ENCODE measurements around the gene CDC37.

DNA sequence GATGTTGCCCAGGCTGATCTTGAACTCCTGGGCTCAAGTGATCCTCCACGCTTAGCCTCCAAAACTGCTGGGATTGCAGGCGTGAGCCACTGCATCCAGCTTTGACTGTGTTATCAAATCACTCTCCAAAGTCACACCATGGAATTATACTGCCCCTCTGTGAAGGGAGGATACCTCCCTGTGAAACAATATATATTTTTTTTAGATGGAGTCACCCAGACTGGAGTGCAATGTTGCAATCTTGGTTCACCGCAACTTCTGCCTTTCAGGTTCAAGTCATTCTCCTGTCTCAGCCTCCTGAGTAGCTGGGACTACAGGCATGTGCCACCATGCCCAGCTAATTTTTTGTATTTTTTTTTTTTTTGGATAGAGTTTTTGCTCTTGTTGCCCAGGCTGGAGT is 30.7 kb downstream of the CDC37 start:
- TF ChIP-seq, protein P1, sequence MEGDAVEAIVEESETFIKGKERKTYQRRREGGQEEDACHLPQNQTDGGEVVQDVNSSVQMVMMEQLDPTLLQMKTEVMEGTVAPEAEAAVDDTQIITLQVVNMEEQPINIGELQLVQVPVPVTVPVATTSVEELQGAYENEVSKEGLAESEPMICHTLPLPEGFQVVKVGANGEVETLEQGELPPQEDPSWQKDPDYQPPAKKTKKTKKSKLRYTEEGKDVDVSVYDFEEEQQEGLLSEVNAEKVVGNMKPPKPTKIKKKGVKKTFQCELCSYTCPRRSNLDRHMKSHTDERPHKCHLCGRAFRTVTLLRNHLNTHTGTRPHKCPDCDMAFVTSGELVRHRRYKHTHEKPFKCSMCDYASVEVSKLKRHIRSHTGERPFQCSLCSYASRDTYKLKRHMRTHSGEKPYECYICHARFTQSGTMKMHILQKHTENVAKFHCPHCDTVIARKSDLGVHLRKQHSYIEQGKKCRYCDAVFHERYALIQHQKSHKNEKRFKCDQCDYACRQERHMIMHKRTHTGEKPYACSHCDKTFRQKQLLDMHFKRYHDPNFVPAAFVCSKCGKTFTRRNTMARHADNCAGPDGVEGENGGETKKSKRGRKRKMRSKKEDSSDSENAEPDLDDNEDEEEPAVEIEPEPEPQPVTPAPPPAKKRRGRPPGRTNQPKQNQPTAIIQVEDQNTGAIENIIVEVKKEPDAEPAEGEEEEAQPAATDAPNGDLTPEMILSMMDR (conservative IDR thresholded peaks at IDR 0.05; ENCODE audit: low read depth in 2 of 2), result no peak
- TF ChIP-seq EZH2 (IDR thresholded peaks at IDR 0.05; ENCODE audit: low read depth, unreplicated experiment) (no peak), POLR2AphosphoS5 (IDR thresholded peaks at IDR 0.05; ENCODE audit: low read depth) (no peak), JUNB (IDR thresholded peaks at IDR 0.05; ENCODE audit: unreplicated experiment) (no peak), STAT1 (IDR thresholded peaks at IDR 0.05; ENCODE audit: unreplicated experiment) (no peak), EZH2phosphoT487 (IDR thresholded peaks at IDR 0.05; ENCODE audit: unreplicated experiment) (no peak), NANOG (IDR thresholded peaks at IDR 0.05; ENCODE audit: borderline replicate concordance) (no peak), ZNF114 (CRISPR knock-in tag; IDR thresholded peaks at IDR 0.05) (no peak), ZNF331 (CRISPR knock-in tag; IDR thresholded peaks at IDR 0.05; ENCODE audit: low read depth) (no peak)
